ENCODE results near the gene LLCFC1.

DNA sequence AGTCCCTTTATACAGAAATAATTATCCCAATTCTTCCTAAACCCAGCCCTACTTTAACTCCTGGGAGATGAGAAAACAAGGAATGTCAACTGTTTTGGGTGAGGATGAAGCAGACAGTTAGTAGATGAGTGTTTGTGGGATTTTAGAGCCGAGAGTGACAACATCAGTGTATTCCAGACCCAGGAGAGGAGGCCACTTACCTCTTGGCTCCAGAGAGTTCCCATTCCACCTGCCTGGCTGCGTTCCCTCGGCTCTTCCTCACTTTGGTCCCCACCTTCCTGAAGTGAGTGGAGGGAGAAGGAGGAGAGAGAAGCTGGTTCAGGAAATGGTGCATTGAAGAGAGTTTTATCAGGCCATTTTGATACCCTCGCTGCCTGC is 22.3 kb downstream of the LLCFC1 start:
- TF ChIP-seq, protein P1, sequence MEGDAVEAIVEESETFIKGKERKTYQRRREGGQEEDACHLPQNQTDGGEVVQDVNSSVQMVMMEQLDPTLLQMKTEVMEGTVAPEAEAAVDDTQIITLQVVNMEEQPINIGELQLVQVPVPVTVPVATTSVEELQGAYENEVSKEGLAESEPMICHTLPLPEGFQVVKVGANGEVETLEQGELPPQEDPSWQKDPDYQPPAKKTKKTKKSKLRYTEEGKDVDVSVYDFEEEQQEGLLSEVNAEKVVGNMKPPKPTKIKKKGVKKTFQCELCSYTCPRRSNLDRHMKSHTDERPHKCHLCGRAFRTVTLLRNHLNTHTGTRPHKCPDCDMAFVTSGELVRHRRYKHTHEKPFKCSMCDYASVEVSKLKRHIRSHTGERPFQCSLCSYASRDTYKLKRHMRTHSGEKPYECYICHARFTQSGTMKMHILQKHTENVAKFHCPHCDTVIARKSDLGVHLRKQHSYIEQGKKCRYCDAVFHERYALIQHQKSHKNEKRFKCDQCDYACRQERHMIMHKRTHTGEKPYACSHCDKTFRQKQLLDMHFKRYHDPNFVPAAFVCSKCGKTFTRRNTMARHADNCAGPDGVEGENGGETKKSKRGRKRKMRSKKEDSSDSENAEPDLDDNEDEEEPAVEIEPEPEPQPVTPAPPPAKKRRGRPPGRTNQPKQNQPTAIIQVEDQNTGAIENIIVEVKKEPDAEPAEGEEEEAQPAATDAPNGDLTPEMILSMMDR (IDR thresholded peaks at IDR 0.05), result no peak
- TF ChIP-seq EP300 (IDR thresholded peaks at IDR 0.05) (no peak), POLR2A (IDR thresholded peaks at IDR 0.05) (no peak), POLR2AphosphoS5 (IDR thresholded peaks at IDR 0.05) (no peak)
